Cardiac septum (tissue), 1 donor: ENCODE data around the gene CHIC1. TPM values are rescaled to one million over a fixed set of nuclear protein-coding genes. Genes with fewer than 3 reads are reported as not detected.
"Not testable (repeated sequence)": the region's sequence is repeated elsewhere in the genome, so short reads cannot be mapped to it uniquely, and the experiment has no call there.

Experiments used
- DNase-seq: peaks from one replicate; pipeline ENCODE4 v3.0.0-alpha.2; 2020; ENCODE audit warnings: low spot score
- intact Hi-C: fragments of 100-400 bp; cut with DNase I; formaldehyde crosslinking; loops from one replicate; pipeline ENCODE4 v1.14.0; 2022
- total RNA-seq: library from RNA; stranded (reverse); fragmentation: NEBNext Ultra II Directional; extraction: Animal tissue kit (Norgen Biotek cat#: 25700); gene quantifications from one replicate; pipeline ENCODE4 v1.2.1, GENCODE V29; 2021
- donor health status: DM: no; HTN: no; CAD: no.

Gene CHIC1
- total RNA-seq, 1 donor from 2014 or later = 9.7 TPM

GRCh38 chrX:73683236-73683859 is 120.4 kb downstream of the CHIC1 start:
- DNase-seq = no peak
- intact Hi-C loops = no loop called here

- intact Hi-C loops, DNase-seq: not testable (repeated sequence)
These were observed 144.0 kb downstream of the CHIC1 start for GRCh38 chrX:73707014-73707413.

- intact Hi-C loops = no loop called here
- no peak for DNase-seq
These were observed 165.6 kb downstream of the CHIC1 start for GRCh38 chrX:73728602-73729001.

Other genes with a start within 250 kb of the CHIC1 start
- gene CDX4, start 116.1 kb upstream of the CHIC1 start, total RNA-seq = not detected